SK-N-SH treated with all-trans-retinoic acid at 6 μM for 48 hours (cell line): ENCODE measurements around the gene PLXNA4.

Experiments used
- ATAC-seq: fragments of 200-7000 bp; cut with Tn5 transposase; 3 replicates; pipeline ENCODE4 v1.9.1; 2020; ENCODE audit warnings: mild to moderate bottlenecking, moderate library complexity
- ARNTL ChIP-seq: fragments of 450-650 bp; formaldehyde crosslinking; IDR thresholded peaks from 2 replicates; pipeline ENCODE4 v1.5.0; 2020; ENCODE audit warnings: low read depth, mild to moderate bottlenecking, moderate library complexity, borderline replicate concordance
- CSDC2 ChIP-seq: fragments of 250-450 bp; sonication (Bioruptor Pico); IDR thresholded peaks from 2 replicates; pipeline ENCODE4 v1.5.0; 2020; ENCODE audit warnings: mild to moderate bottlenecking, moderate library complexity
- ESRRG ChIP-seq: fragments of 250-450 bp; sonication (Bioruptor Pico); IDR thresholded peaks from 2 replicates; pipeline ENCODE4 v1.6.1; 2021; ENCODE audit warnings: mild to moderate bottlenecking
- GLIS3 ChIP-seq: fragments of 250-450 bp; sonication (Bioruptor Pico); IDR thresholded peaks from 2 replicates; pipeline ENCODE4 v1.5.0; 2020; ENCODE audit warnings: mild to moderate bottlenecking, moderate library complexity
- ISL1 ChIP-seq: fragments of 250-450 bp; sonication (Bioruptor Pico); IDR thresholded peaks from 2 replicates; pipeline ENCODE4 v2.1.2; 2022; ENCODE audit warnings: mild to moderate bottlenecking, moderate library complexity
- OSR1 ChIP-seq: fragments of 250-450 bp; sonication (Bioruptor Pico); IDR thresholded peaks from 2 replicates; pipeline ENCODE4 v1.8.0; 2022; ENCODE audit warnings: moderate library complexity, mild to moderate bottlenecking, inconsistent platforms
- RARB ChIP-seq: fragments of 250-450 bp; sonication (Bioruptor Pico); IDR thresholded peaks from 2 replicates; pipeline ENCODE4 v1.8.0; 2021; ENCODE audit warnings: mild to moderate bottlenecking, moderate library complexity
- SNAI2 ChIP-seq: fragments of 250-450 bp; sonication (Bioruptor Pico); IDR thresholded peaks from 2 replicates; pipeline ENCODE4 v1.5.0; 2020; ENCODE audit warnings: mild to moderate bottlenecking, moderate library complexity
- TCF4 ChIP-seq: fragments of 250-450 bp; sonication (Bioruptor Pico); IDR thresholded peaks from 2 replicates; pipeline ENCODE4 v1.8.0; 2021; ENCODE audit warnings: mild to moderate bottlenecking, moderate library complexity, borderline replicate concordance
- ZC3H10 ChIP-seq: fragments of 250-450 bp; sonication (Bioruptor Pico); IDR thresholded peaks from 2 replicates; pipeline ENCODE4 v1.5.1; 2021; ENCODE audit warnings: mild to moderate bottlenecking, moderate library complexity
- ZFP3 ChIP-seq: fragments of 250-450 bp; sonication (Bioruptor Pico); IDR thresholded peaks from 2 replicates; pipeline ENCODE4 v1.5.0; 2020; ENCODE audit warnings: mild to moderate bottlenecking, moderate library complexity
- ZFP30 ChIP-seq: fragments of 450-650 bp; formaldehyde crosslinking; IDR thresholded peaks from 2 replicates; pipeline ENCODE4 v1.5.0; 2022; ENCODE audit warnings: mild to moderate bottlenecking, moderate library complexity
- ZNF565 ChIP-seq: fragments of 450-650 bp; formaldehyde crosslinking; conservative IDR thresholded peaks from 2 replicates; pipeline ENCODE4 v1.5.0; 2020; ENCODE audit warnings: low read depth, mild to moderate bottlenecking, moderate library complexity
- ZNF70 ChIP-seq: fragments of 450-650 bp; formaldehyde crosslinking; IDR thresholded peaks from 2 replicates; pipeline ENCODE4 v1.5.0; 2020; ENCODE audit warnings: mild to moderate bottlenecking, moderate library complexity
- TF ChIP-seq, protein P1 (sequence below): fragments of 250-450 bp; sonication (Bioruptor Pico); IDR thresholded peaks from 2 replicates; pipeline ENCODE4 v1.8.0; 2021; ENCODE audit warnings: low read depth, mild to moderate bottlenecking, moderate library complexity, borderline replicate concordance
- TF ChIP-seq, protein P2 (sequence below): fragments of 250-450 bp; sonication (Bioruptor Pico); IDR thresholded peaks from 2 replicates; pipeline ENCODE4 v1.5.1; 2021; ENCODE audit warnings: mild to moderate bottlenecking, moderate library complexity
- TF ChIP-seq, protein P3 (sequence below): fragments of 250-450 bp; sonication (Bioruptor Pico); IDR thresholded peaks from 2 replicates; pipeline ENCODE4 v1.5.1; 2020; ENCODE audit warnings: low read depth, mild to moderate bottlenecking, moderate library complexity
- TF ChIP-seq, protein P4 (sequence below): fragments of 250-450 bp; sonication (Bioruptor Pico); IDR thresholded peaks from 2 replicates; pipeline ENCODE4 v1.8.0; 2020; ENCODE audit warnings: mild to moderate bottlenecking, moderate library complexity, borderline replicate concordance
- TF ChIP-seq, protein P5 (sequence below): fragments of 250-450 bp; sonication (Bioruptor Pico); IDR thresholded peaks from 2 replicates; pipeline ENCODE4 v1.5.0; 2020; ENCODE audit warnings: mild to moderate bottlenecking, moderate library complexity

The PLXNA4 gene

DNA sequence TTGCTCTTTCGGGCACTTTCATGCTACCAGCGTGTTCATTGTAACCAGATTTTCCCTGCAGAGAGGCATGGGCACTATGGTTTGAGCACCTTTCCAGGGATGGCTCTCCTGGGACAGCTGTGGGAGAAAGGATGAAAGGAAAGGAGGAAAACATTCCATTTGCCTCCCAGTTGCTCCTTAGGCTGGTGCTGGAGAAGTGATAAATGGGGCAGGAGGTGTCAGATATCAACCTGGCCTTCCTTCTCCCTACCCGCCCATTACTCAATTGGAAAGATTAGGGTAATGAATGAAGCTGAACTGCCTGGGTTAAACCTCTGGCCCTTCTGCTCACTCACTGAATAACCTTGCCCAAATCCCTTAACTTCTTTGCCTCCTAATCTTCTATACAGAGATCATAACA is 228.4 kb downstream of the PLXNA4 start:
- no peak for ATAC-seq
- no peak for TF ChIP-seq ZC3H10 (CRISPR knock-in tag)
- no peak for TF ChIP-seq ZFP3 (CRISPR knock-in tag)
- no peak for TF ChIP-seq CSDC2 (CRISPR knock-in tag)
- no peak for TF ChIP-seq SNAI2 (CRISPR knock-in tag)
- TF ChIP-seq TCF4 (CRISPR knock-in tag): no peak
- TF ChIP-seq, all 23 proteins: peak for 0

DNA sequence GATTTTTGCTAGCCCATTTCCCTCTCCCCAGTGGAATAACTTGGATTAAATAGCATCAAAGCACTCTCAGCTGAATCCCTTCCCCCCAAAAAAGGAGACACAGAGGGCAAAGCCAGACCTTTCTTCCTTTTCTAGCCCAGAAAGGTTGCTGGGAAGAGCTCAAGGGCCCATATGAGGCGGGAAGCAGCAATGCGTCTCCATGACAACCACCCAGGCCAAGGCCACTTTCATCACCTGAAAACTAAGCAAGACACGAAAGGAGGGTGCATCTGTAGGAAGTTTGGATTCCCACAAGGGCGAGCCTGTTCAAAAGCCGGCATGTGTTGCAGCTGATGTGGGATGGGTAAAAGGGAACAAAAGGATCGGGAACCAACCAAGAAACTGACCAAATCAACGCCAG is 229.1 kb downstream of the PLXNA4 start:
- TF ChIP-seq, protein P1, sequence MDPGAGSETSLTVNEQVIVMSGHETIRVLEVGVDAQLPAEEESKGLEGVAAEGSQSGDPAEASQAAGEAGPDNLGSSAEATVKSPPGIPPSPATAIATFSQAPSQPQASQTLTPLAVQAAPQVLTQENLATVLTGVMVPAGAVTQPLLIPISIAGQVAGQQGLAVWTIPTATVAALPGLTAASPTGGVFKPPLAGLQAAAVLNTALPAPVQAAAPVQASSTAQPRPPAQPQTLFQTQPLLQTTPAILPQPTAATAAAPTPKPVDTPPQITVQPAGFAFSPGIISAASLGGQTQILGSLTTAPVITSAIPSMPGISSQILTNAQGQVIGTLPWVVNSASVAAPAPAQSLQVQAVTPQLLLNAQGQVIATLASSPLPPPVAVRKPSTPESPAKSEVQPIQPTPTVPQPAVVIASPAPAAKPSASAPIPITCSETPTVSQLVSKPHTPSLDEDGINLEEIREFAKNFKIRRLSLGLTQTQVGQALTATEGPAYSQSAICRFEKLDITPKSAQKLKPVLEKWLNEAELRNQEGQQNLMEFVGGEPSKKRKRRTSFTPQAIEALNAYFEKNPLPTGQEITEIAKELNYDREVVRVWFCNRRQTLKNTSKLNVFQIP (CRISPR knock-in tag): no peak
- TF ChIP-seq ARNTL (CRISPR knock-in tag) (no peak), SNAI2 (CRISPR knock-in tag) (no peak), GLIS3 (CRISPR knock-in tag) (no peak), RARB (CRISPR knock-in tag) (no peak), ZC3H10 (CRISPR knock-in tag) (no peak), ESRRG (CRISPR knock-in tag) (no peak)
- TF ChIP-seq, protein P2, sequence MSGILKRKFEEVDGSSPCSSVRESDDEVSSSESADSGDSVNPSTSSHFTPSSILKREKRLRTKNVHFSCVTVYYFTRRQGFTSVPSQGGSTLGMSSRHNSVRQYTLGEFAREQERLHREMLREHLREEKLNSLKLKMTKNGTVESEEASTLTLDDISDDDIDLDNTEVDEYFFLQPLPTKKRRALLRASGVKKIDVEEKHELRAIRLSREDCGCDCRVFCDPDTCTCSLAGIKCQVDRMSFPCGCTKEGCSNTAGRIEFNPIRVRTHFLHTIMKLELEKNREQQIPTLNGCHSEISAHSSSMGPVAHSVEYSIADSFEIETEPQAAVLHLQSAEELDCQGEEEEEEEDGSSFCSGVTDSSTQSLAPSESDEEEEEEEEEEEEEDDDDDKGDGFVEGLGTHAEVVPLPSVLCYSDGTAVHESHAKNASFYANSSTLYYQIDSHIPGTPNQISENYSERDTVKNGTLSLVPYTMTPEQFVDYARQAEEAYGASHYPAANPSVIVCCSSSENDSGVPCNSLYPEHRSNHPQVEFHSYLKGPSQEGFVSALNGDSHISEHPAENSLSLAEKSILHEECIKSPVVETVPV (CRISPR knock-in tag): no peak
- ATAC-seq: no peak

DNA sequence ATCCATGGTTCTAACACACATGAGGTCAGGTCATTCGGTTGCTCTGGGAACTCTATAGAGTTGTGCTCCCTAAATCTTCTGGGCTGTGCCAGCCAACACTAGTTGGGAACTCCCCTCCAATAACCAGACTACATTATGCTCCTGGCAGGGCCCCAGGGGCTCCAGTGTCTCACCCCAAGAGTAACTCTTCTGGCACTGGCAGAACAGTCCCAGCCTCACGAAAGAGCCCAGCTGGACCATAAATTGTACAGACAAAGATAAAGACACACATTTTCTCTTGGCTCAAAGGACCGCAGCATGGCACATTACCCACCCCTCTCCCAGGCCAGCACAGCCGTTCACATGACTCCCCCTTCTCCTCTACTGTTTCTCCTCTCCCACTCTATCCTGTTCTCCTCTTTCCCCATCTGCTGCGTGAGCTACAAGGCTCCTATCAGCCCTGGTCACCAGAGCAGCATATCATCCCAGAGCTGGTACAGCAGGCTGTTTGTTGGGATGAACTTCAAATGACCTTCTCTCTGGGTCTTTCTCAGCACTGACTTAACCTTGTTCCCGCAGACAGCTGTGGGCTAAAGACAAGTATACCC is 230.6 kb downstream of the PLXNA4 start:
- ATAC-seq: peak; percentile 40; the same call in 2 of the 3 replicates
- TF ChIP-seq ZFP30 (CRISPR knock-in tag): 0 out of 2 replicates have a peak, but pooled peaks have one; percentile 8
- TF ChIP-seq, protein P3, sequence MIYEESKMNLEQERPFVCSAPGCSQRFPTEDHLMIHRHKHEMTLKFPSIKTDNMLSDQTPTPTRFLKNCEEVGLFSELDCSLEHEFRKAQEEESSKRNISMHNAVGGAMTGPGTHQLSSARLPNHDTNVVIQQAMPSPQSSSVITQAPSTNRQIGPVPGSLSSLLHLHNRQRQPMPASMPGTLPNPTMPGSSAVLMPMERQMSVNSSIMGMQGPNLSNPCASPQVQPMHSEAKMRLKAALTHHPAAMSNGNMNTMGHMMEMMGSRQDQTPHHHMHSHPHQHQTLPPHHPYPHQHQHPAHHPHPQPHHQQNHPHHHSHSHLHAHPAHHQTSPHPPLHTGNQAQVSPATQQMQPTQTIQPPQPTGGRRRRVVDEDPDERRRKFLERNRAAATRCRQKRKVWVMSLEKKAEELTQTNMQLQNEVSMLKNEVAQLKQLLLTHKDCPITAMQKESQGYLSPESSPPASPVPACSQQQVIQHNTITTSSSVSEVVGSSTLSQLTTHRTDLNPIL (CRISPR knock-in tag): no peak
- no peak for TF ChIP-seq ZFP3 (CRISPR knock-in tag)
- TF ChIP-seq ISL1: 0 out of 2 replicates have a peak, but pooled peaks have one; percentile 5

DNA sequence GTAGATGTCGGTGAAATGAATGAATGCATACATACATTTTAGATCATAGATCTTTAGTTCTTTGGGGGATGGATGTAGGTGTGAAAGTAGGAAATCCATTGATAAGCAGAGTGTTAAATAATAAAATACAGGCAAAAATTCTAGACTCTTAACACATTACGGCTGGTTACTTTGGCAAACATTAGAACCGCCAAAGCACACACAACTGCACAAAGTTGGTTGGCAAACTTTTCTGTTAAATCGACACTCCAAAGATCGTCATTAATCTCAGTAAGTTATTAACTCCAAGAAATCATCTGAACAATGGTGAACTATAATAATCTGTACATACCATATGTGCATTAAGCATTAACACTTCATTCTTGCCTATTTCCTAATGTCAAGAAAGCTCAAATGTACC is 231.2 kb downstream of the PLXNA4 start:
- no peak for ATAC-seq
- TF ChIP-seq TCF4 (CRISPR knock-in tag): no peak
- no peak for TF ChIP-seq OSR1

DNA sequence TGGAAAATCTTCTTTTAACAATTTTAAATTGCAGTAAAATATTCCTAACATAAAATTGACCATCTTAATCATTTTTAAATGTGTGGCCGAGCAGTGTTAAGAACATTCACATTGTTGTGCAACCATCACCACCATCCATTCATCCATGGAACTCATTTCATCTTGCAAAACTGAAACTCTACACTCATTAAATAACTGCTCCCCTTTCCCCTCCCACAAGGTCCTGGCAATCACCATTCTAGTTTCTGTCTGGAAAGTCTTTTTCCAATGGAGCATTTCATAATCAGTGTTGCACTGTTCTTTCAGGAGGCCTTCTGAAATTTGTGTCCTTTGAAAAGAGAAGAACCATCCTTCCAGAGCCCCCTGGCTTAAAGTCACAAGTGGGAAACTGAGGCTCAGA is 233.1 kb downstream of the PLXNA4 start:
- TF ChIP-seq, protein P1 (CRISPR knock-in tag): no peak
- TF ChIP-seq, protein P3 (CRISPR knock-in tag): no peak
- TF ChIP-seq ESRRG (CRISPR knock-in tag): no peak
- TF ChIP-seq ZC3H10 (CRISPR knock-in tag): no peak
- TF ChIP-seq ZNF565 (CRISPR knock-in tag): no peak
- no peak for TF ChIP-seq SNAI2 (CRISPR knock-in tag)
- TF ChIP-seq, protein P4, sequence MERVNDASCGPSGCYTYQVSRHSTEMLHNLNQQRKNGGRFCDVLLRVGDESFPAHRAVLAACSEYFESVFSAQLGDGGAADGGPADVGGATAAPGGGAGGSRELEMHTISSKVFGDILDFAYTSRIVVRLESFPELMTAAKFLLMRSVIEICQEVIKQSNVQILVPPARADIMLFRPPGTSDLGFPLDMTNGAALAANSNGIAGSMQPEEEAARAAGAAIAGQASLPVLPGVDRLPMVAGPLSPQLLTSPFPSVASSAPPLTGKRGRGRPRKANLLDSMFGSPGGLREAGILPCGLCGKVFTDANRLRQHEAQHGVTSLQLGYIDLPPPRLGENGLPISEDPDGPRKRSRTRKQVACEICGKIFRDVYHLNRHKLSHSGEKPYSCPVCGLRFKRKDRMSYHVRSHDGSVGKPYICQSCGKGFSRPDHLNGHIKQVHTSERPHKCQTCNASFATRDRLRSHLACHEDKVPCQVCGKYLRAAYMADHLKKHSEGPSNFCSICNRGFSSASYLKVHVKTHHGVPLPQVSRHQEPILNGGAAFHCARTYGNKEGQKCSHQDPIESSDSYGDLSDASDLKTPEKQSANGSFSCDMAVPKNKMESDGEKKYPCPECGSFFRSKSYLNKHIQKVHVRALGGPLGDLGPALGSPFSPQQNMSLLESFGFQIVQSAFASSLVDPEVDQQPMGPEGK (CRISPR knock-in tag): no peak
- no peak for TF ChIP-seq ISL1
- no peak for TF ChIP-seq RARB (CRISPR knock-in tag)
- TF ChIP-seq ZNF70 (CRISPR knock-in tag): no peak
- no peak for TF ChIP-seq CSDC2 (CRISPR knock-in tag)
- TF ChIP-seq, protein P5, sequence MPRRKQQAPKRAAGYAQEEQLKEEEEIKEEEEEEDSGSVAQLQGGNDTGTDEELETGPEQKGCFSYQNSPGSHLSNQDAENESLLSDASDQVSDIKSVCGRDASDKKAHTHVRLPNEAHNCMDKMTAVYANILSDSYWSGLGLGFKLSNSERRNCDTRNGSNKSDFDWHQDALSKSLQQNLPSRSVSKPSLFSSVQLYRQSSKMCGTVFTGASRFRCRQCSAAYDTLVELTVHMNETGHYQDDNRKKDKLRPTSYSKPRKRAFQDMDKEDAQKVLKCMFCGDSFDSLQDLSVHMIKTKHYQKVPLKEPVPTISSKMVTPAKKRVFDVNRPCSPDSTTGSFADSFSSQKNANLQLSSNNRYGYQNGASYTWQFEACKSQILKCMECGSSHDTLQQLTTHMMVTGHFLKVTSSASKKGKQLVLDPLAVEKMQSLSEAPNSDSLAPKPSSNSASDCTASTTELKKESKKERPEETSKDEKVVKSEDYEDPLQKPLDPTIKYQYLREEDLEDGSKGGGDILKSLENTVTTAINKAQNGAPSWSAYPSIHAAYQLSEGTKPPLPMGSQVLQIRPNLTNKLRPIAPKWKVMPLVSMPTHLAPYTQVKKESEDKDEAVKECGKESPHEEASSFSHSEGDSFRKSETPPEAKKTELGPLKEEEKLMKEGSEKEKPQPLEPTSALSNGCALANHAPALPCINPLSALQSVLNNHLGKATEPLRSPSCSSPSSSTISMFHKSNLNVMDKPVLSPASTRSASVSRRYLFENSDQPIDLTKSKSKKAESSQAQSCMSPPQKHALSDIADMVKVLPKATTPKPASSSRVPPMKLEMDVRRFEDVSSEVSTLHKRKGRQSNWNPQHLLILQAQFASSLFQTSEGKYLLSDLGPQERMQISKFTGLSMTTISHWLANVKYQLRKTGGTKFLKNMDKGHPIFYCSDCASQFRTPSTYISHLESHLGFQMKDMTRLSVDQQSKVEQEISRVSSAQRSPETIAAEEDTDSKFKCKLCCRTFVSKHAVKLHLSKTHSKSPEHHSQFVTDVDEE (CRISPR knock-in tag): no peak
- no peak for TF ChIP-seq GLIS3 (CRISPR knock-in tag)
- ATAC-seq: no peak
